ENCODE measurements around the gene EIF5B. TPM values are rescaled to one million over a fixed set of nuclear protein-coding genes. Genes with fewer than 3 reads are reported as not detected.

EIF5B gene
- total RNA-seq, 2 experiments from 2014 or later: 70.2 to 71.1 TPM

GRCh38 chr2:99399063-99399462, 61.9 kb downstream of the EIF5B start:
- CTCF ChIA-PET: interaction anchor here (1.8 kb wide), 1 partner anchor 9 kb away, joined by 4 read pairs; no protein-coding TSS in a partner anchor
- no peak overlapping the region for H3K27ac Mint-ChIP-seq
- H3K36me3 Mint-ChIP-seq (ENCODE audit: low read depth): peaks cover 26% of the 10 kb centered on the region

GRCh38 chr2:99399795-99400194, 62.6 kb downstream of the EIF5B start:
- H3K27ac Mint-ChIP-seq: peak overlapping the region; percentile 43
- CTCF ChIA-PET: interaction anchor here (0.5 to 1.8 kb wide), 3 partner anchors 8 to 25 kb away, joined by 3 to 4 read pairs (median 3); no protein-coding TSS in a partner anchor
- no peaks in the 10 kb centered on the region for H3K9me3 Mint-ChIP-seq
- intact Hi-C loops (cut with micrococcal nuclease): no loop called here
- H3K4me1 Mint-ChIP-seq (ENCODE audit: low read depth): peaks cover 6% of the 10 kb centered on the region
- peaks cover 30% of the 10 kb centered on the region for H3K36me3 Mint-ChIP-seq (ENCODE audit: low read depth)
- no peak overlapping the region for H3K4me3 Mint-ChIP-seq
- no peaks in the 10 kb centered on the region for H3K27me3 Mint-ChIP-seq (ENCODE audit: low read depth)
- DNase-seq: no peak

More at GRCh38 chr2:99399063-99399462, 61.9 kb downstream of the EIF5B start:
- intact Hi-C loops (cut with micrococcal nuclease): no loop called here
- no peak for DNase-seq
- Mint-ChIP-seq H3K27me3 (ENCODE audit: low read depth) (no peaks in the 10 kb centered on the region), H3K4me3 (no peak overlapping the region), H3K9me3 (no peaks in the 10 kb centered on the region), H3K4me1 (ENCODE audit: low read depth) (peaks cover 6% of the 10 kb centered on the region)

- CTCF ChIA-PET: no interaction called here
- H3K36me3 Mint-ChIP-seq (ENCODE audit: low read depth): peaks cover 30% of the 10 kb centered on the region
- H3K27ac Mint-ChIP-seq: peak overlapping the region; percentile 48
- peaks cover 6% of the 10 kb centered on the region for H3K4me1 Mint-ChIP-seq (ENCODE audit: low read depth)
- no peak overlapping the region for H3K4me3 Mint-ChIP-seq
- DNase-seq: no peak
- H3K9me3 Mint-ChIP-seq: no peaks in the 10 kb centered on the region
- H3K27me3 Mint-ChIP-seq (ENCODE audit: low read depth): no peaks in the 10 kb centered on the region
- intact Hi-C loops (cut with micrococcal nuclease): loop anchor here (2.0 kb wide), 1 partner anchor 65 kb away; the partner anchor contains the start of genes EIF5B and TXNDC9
Observed at GRCh38 chr2:99401841-99402240, 64.7 kb downstream of the EIF5B start.

- H3K4me1 Mint-ChIP-seq (ENCODE audit: low read depth): peaks cover 8% of the 10 kb centered on the region
- intact Hi-C loops (cut with micrococcal nuclease): loop anchor here (2.0 kb wide), 1 partner anchor 66 kb away; the partner anchor contains the start of genes EIF5B and TXNDC9
- H3K27me3 Mint-ChIP-seq (ENCODE audit: low read depth): no peaks in the 10 kb centered on the region
- H3K36me3 Mint-ChIP-seq (ENCODE audit: low read depth): peaks cover 26% of the 10 kb centered on the region
- no peak overlapping the region for H3K4me3 Mint-ChIP-seq
- H3K27ac Mint-ChIP-seq: peak overlapping the region; percentile 33
- H3K9me3 Mint-ChIP-seq: no peaks in the 10 kb centered on the region
- CTCF ChIA-PET: interaction anchor here (0.6 to 0.9 kb wide), 2 partner anchors 223 to 264 kb away, joined by 3 to 5 read pairs; no protein-coding TSS in a partner anchor
- no peak for DNase-seq
Observed at GRCh38 chr2:99403084-99403483, 65.9 kb downstream of the EIF5B start.

- H3K4me3 Mint-ChIP-seq: no peak overlapping the region
- intact Hi-C loops (cut with micrococcal nuclease): loop anchor here (2.0 kb wide), 1 partner anchor 67 kb away; the partner anchor contains the start of genes EIF5B and TXNDC9
- H3K27ac Mint-ChIP-seq: peak overlapping the region; percentile 33
- CTCF ChIA-PET: interaction anchor here (0.6 to 0.9 kb wide), 2 partner anchors 224 to 264 kb away, joined by 3 to 5 read pairs; no protein-coding TSS in a partner anchor
- H3K9me3 Mint-ChIP-seq: no peaks in the 10 kb centered on the region
- peak; percentile 19 for DNase-seq
- peaks cover 22% of the 10 kb centered on the region for H3K36me3 Mint-ChIP-seq (ENCODE audit: low read depth)
- no peaks in the 10 kb centered on the region for H3K27me3 Mint-ChIP-seq (ENCODE audit: low read depth)
- peaks cover 8% of the 10 kb centered on the region for H3K4me1 Mint-ChIP-seq (ENCODE audit: low read depth)
Observed at GRCh38 chr2:99403524-99403923, 66.3 kb downstream of the EIF5B start.

GRCh38 chr2:99404039-99404796, 67.0 kb downstream of the EIF5B start:
- no peak for DNase-seq
- Mint-ChIP-seq H3K27me3 (ENCODE audit: low read depth) (no peaks in the 10 kb centered on the region), H3K36me3 (ENCODE audit: low read depth) (peaks cover 20% of the 10 kb centered on the region), H3K27ac (peak overlapping the region; percentile 33), H3K4me1 (ENCODE audit: low read depth) (peaks cover 8% of the 10 kb centered on the region), H3K9me3 (no peaks in the 10 kb centered on the region), H3K4me3 (no peak overlapping the region)
- CTCF ChIA-PET: interaction anchor here (0.9 kb wide), 1 partner anchor 224 kb away, joined by 3 read pairs; no protein-coding TSS in a partner anchor
- intact Hi-C loops (cut with micrococcal nuclease): no loop called here

- no peaks in the 10 kb centered on the region for H3K9me3 Mint-ChIP-seq
- CTCF ChIA-PET: no interaction called here
- peaks cover 8% of the 10 kb centered on the region for H3K4me1 Mint-ChIP-seq (ENCODE audit: low read depth)
- intact Hi-C loops (cut with micrococcal nuclease): no loop called here
- H3K27ac Mint-ChIP-seq: no peak overlapping the region
- H3K36me3 Mint-ChIP-seq (ENCODE audit: low read depth): peaks cover 18% of the 10 kb centered on the region
- H3K27me3 Mint-ChIP-seq (ENCODE audit: low read depth): no peaks in the 10 kb centered on the region
- no peak overlapping the region for H3K4me3 Mint-ChIP-seq
- no peak for DNase-seq
Observed at GRCh38 chr2:99404797-99405669, 67.8 kb downstream of the EIF5B start.

- CTCF ChIA-PET: no interaction called here
- H3K4me3 Mint-ChIP-seq: no peak overlapping the region
Observed at GRCh38 chr2:99406137-99406536, 68.9 kb downstream of the EIF5B start.

GRCh38 chr2:99410276-99410675, 73.1 kb downstream of the EIF5B start:
- Mint-ChIP-seq H3K27ac (no peak overlapping the region), H3K9me3 (no peaks in the 10 kb centered on the region), H3K4me1 (ENCODE audit: low read depth) (peaks cover 2% of the 10 kb centered on the region), H3K4me3 (no peak overlapping the region), H3K36me3 (ENCODE audit: low read depth) (peaks cover 13% of the 10 kb centered on the region), H3K27me3 (ENCODE audit: low read depth) (no peaks in the 10 kb centered on the region)
- intact Hi-C loops (cut with micrococcal nuclease): no loop called here
- CTCF ChIA-PET: no interaction called here
- no peak for DNase-seq

More at GRCh38 chr2:99406137-99406536, 68.9 kb downstream of the EIF5B start:
- intact Hi-C loops (cut with micrococcal nuclease): no loop called here
- Mint-ChIP-seq H3K36me3 (ENCODE audit: low read depth) (peaks cover 19% of the 10 kb centered on the region), H3K27me3 (ENCODE audit: low read depth) (no peaks in the 10 kb centered on the region), H3K9me3 (no peaks in the 10 kb centered on the region), H3K4me1 (ENCODE audit: low read depth) (peaks cover 8% of the 10 kb centered on the region), H3K27ac (no peak overlapping the region)
- DNase-seq: no peak

- CTCF ChIA-PET: no interaction called here
- peak overlapping the region; percentile 50 for H3K27ac Mint-ChIP-seq
- intact Hi-C loops (cut with micrococcal nuclease): no loop called here
Observed at GRCh38 chr2:99414566-99414965, 77.4 kb downstream of the EIF5B start.

GRCh38 chr2:99417396-99417795, 80.2 kb downstream of the EIF5B start:
- intact Hi-C loops (cut with micrococcal nuclease): no loop called here
- Mint-ChIP-seq H3K4me3 (no peak overlapping the region), H3K9me3 (no peaks in the 10 kb centered on the region), H3K4me1 (ENCODE audit: low read depth) (peaks cover 2% of the 10 kb centered on the region), H3K27me3 (ENCODE audit: low read depth) (no peaks in the 10 kb centered on the region), H3K36me3 (ENCODE audit: low read depth) (peaks cover 30% of the 10 kb centered on the region), H3K27ac (no peak overlapping the region)
- CTCF ChIA-PET: no interaction called here
- no peak for DNase-seq

More at GRCh38 chr2:99414566-99414965, 77.4 kb downstream of the EIF5B start:
- peaks cover 22% of the 10 kb centered on the region for H3K36me3 Mint-ChIP-seq (ENCODE audit: low read depth)
- no peak for DNase-seq
- H3K4me3 Mint-ChIP-seq: no peak overlapping the region
- no peaks in the 10 kb centered on the region for H3K4me1 Mint-ChIP-seq (ENCODE audit: low read depth)
- H3K27me3 Mint-ChIP-seq (ENCODE audit: low read depth): no peaks in the 10 kb centered on the region
- no peaks in the 10 kb centered on the region for H3K9me3 Mint-ChIP-seq

GRCh38 chr2:99420031-99420430, 82.8 kb downstream of the EIF5B start:
- intact Hi-C loops (cut with micrococcal nuclease): no loop called here
- H3K27ac Mint-ChIP-seq: no peak overlapping the region
- DNase-seq: no peak
- no peaks in the 10 kb centered on the region for H3K9me3 Mint-ChIP-seq
- peaks cover 27% of the 10 kb centered on the region for H3K36me3 Mint-ChIP-seq (ENCODE audit: low read depth)
- H3K4me3 Mint-ChIP-seq: no peak overlapping the region
- no peaks in the 10 kb centered on the region for H3K27me3 Mint-ChIP-seq (ENCODE audit: low read depth)
- H3K4me1 Mint-ChIP-seq (ENCODE audit: low read depth): peaks cover 2% of the 10 kb centered on the region
- CTCF ChIA-PET: interaction anchor here (0.5 kb wide), 1 partner anchor 54 kb away, joined by 3 read pairs; no protein-coding TSS in a partner anchor

All from activated naive CD4-positive, alpha-beta T cell treated with anti-CD3 and anti-CD28 coated beads for 36 hours (primary cell).